Activated naive CD8-positive, alpha-beta T cell treated with anti-CD3 and anti-CD28 coated beads, Interleukin-2, amount 10 ng/mL, durations not matched to agents 7 days and 5 days (primary cell): ENCODE data around the gene PAPSS2. TPM values are rescaled to one million over a fixed set of nuclear protein-coding genes. Genes with fewer than 3 reads are reported as not detected.
"Not testable (repeated sequence)": the region's sequence is repeated elsewhere in the genome, so short reads cannot be mapped to it uniquely, and the experiment has no call there.

Experiments used
- ATAC-seq: fragments of 150-1000 bp; cut with Tn5 transposase; one replicate; pipeline ENCODE4 v1.10.0; 2021; ENCODE audit warnings: low read depth, moderate library complexity
- POLR2A ChIA-PET: fragments of 350-600 bp; sonication (Branson Sonifier 250); formaldehyde crosslinking; loops from one replicate; lab custom pipeline; 2021; ENCODE audit warnings: antibody characterized with exemption; lab: Charles Lee
- DNase-seq: peaks from one replicate; pipeline ENCODE4 v3.0.0; 2021
- H3K27ac Mint-ChIP-seq: one replicate; pipeline ENCODE4 v1.8.0; 2022; ENCODE audit warnings: mild to moderate bottlenecking, mixed read lengths
- H3K27me3 Mint-ChIP-seq: one replicate; pipeline ENCODE4 v1.8.0; 2022; ENCODE audit warnings: mild to moderate bottlenecking, moderate library complexity, mixed read lengths
- H3K36me3 Mint-ChIP-seq: one replicate; pipeline ENCODE4 v1.8.0; 2021; ENCODE audit warnings: mild to moderate bottlenecking, mixed read lengths
- H3K4me1 Mint-ChIP-seq: one replicate; pipeline ENCODE4 v1.8.0; 2021; ENCODE audit warnings: mixed read lengths
- H3K4me3 Mint-ChIP-seq: one replicate; pipeline ENCODE4 v1.8.0; 2022; ENCODE audit warnings: mild to moderate bottlenecking, moderate library complexity, mixed read lengths
- H3K9me3 Mint-ChIP-seq: one replicate; pipeline ENCODE4 v1.8.0; 2021; ENCODE audit warnings: mixed read lengths
- total RNA-seq, 2 experiments: library from RNA; stranded (reverse); gene quantifications; one replicate each; pipeline ENCODE4 v1.2.3, GENCODE V29; 2021

Gene PAPSS2
- total RNA-seq, 2 experiments from 2014 or later = 1.1 to 2.2 TPM

- no peaks in the 10 kb centered on the region for H3K4me1 Mint-ChIP-seq
- POLR2A ChIA-PET = no interaction called here
Measured at GRCh38 chr10:87630171-87630570, 29.5 kb upstream of the PAPSS2 start.

GRCh38 chr10:87632454-87632853 is 27.2 kb upstream of the PAPSS2 start:
- no peak overlapping the region for H3K27ac Mint-ChIP-seq

More at GRCh38 chr10:87630171-87630570, 29.5 kb upstream of the PAPSS2 start:
- Mint-ChIP-seq H3K27me3 (peaks cover 7% of the 10 kb centered on the region), H3K9me3 (peaks cover 3% of the 10 kb centered on the region), H3K4me3 (no peak overlapping the region), H3K27ac (no peak overlapping the region), H3K36me3 (no peaks in the 10 kb centered on the region)
- DNase-seq (no peak), ATAC-seq (no peak)

GRCh38 chr10:87634311-87634710 is 25.4 kb upstream of the PAPSS2 start:
- Mint-ChIP-seq H3K36me3 (peaks cover 2% of the 10 kb centered on the region), H3K27ac (no peak overlapping the region), H3K27me3 (peaks cover 3% of the 10 kb centered on the region), H3K9me3 (peaks cover 11% of the 10 kb centered on the region), H3K4me1 (peaks cover 10% of the 10 kb centered on the region), H3K4me3 (no peak overlapping the region)
- POLR2A ChIA-PET = no interaction called here
- ATAC-seq = no peak
- DNase-seq = no peak

More at GRCh38 chr10:87632454-87632853, 27.2 kb upstream of the PAPSS2 start:
- Mint-ChIP-seq H3K27me3 (peaks cover 3% of the 10 kb centered on the region), H3K4me3 (no peak overlapping the region), H3K4me1 (peaks cover 10% of the 10 kb centered on the region), H3K9me3 (peaks cover 11% of the 10 kb centered on the region), H3K36me3 (peaks cover 2% of the 10 kb centered on the region)
- ATAC-seq = no peak
- no peak for DNase-seq
- POLR2A ChIA-PET = no interaction called here

- Mint-ChIP-seq H3K4me1 (peaks cover 10% of the 10 kb centered on the region), H3K27me3 (peaks cover 3% of the 10 kb centered on the region), H3K9me3 (peaks cover 11% of the 10 kb centered on the region), H3K4me3 (no peak overlapping the region), H3K27ac (peak overlapping the region; percentile 66), H3K36me3 (peaks cover 2% of the 10 kb centered on the region)
- no peak for DNase-seq
- POLR2A ChIA-PET = no interaction called here
- ATAC-seq = peak; percentile 60
Measured at GRCh38 chr10:87635498-87636312, 24.0 kb upstream of the PAPSS2 start.

- POLR2A ChIA-PET = no interaction called here
- Mint-ChIP-seq H3K27ac (peak overlapping the region; percentile 50), H3K36me3 (peaks cover 2% of the 10 kb centered on the region), H3K27me3 (peaks cover 3% of the 10 kb centered on the region), H3K4me3 (no peak overlapping the region), H3K9me3 (peaks cover 11% of the 10 kb centered on the region), H3K4me1 (peaks cover 10% of the 10 kb centered on the region)
- no peak for ATAC-seq
- no peak for DNase-seq
Measured at GRCh38 chr10:87636313-87636915, 23.3 kb upstream of the PAPSS2 start.

- peaks cover 13% of the 10 kb centered on the region for H3K9me3 Mint-ChIP-seq
- peaks cover 10% of the 10 kb centered on the region for H3K4me1 Mint-ChIP-seq
- no peaks in the 10 kb centered on the region for H3K27me3 Mint-ChIP-seq
- ATAC-seq = no peak
- DNase-seq = no peak
- H3K27ac Mint-ChIP-seq = no peak overlapping the region
- no peak overlapping the region for H3K4me3 Mint-ChIP-seq
- POLR2A ChIA-PET = no interaction called here
- peaks cover 2% of the 10 kb centered on the region for H3K36me3 Mint-ChIP-seq
Measured at GRCh38 chr10:87639493-87639892, 20.2 kb upstream of the PAPSS2 start.

GRCh38 chr10:87640043-87640442 is 19.6 kb upstream of the PAPSS2 start:
- Mint-ChIP-seq H3K27ac (no peak overlapping the region), H3K27me3 (no peaks in the 10 kb centered on the region)
- no peak for ATAC-seq

GRCh38 chr10:87642486-87642885 is 17.2 kb upstream of the PAPSS2 start:
- Mint-ChIP-seq H3K36me3 (no peaks in the 10 kb centered on the region), H3K9me3 (peaks cover 3% of the 10 kb centered on the region), H3K27me3 (no peaks in the 10 kb centered on the region), H3K4me1 (no peaks in the 10 kb centered on the region), H3K27ac (no peak overlapping the region), H3K4me3 (no peak overlapping the region)
- ATAC-seq (no peak), DNase-seq (no peak)
- POLR2A ChIA-PET = no interaction called here

More at GRCh38 chr10:87640043-87640442, 19.6 kb upstream of the PAPSS2 start:
- H3K36me3 Mint-ChIP-seq = peaks cover 2% of the 10 kb centered on the region
- POLR2A ChIA-PET = no interaction called here
- no peak for DNase-seq
- H3K4me3 Mint-ChIP-seq = no peak overlapping the region
- peaks cover 11% of the 10 kb centered on the region for H3K9me3 Mint-ChIP-seq
- H3K4me1 Mint-ChIP-seq = peaks cover 10% of the 10 kb centered on the region

GRCh38 chr10:87642988-87643387 is 16.7 kb upstream of the PAPSS2 start:
- H3K9me3 Mint-ChIP-seq = peaks cover 3% of the 10 kb centered on the region
- H3K27me3 Mint-ChIP-seq = no peaks in the 10 kb centered on the region
- H3K4me3 Mint-ChIP-seq = no peak overlapping the region
- H3K4me1 Mint-ChIP-seq = no peaks in the 10 kb centered on the region
- no peaks in the 10 kb centered on the region for H3K36me3 Mint-ChIP-seq
- POLR2A ChIA-PET = no interaction called here
- no peak for DNase-seq
- no peak for ATAC-seq
- H3K27ac Mint-ChIP-seq = no peak overlapping the region

- ATAC-seq (no peak), DNase-seq (no peak)
- Mint-ChIP-seq H3K9me3 (peaks cover 3% of the 10 kb centered on the region), H3K27me3 (no peaks in the 10 kb centered on the region), H3K27ac (no peak overlapping the region), H3K36me3 (no peaks in the 10 kb centered on the region), H3K4me3 (no peak overlapping the region), H3K4me1 (no peaks in the 10 kb centered on the region)
- POLR2A ChIA-PET = interaction anchor here (0.6 kb wide), 1 partner anchor 766 kb away, joined by 4 read pairs; no protein-coding TSS in a partner anchor
Measured at GRCh38 chr10:87643920-87644319, 15.8 kb upstream of the PAPSS2 start.

- H3K9me3 Mint-ChIP-seq, H3K4me1 Mint-ChIP-seq, H3K4me3 Mint-ChIP-seq, H3K27me3 Mint-ChIP-seq, H3K27ac Mint-ChIP-seq, H3K36me3 Mint-ChIP-seq, ATAC-seq, POLR2A ChIA-PET, DNase-seq: not testable (repeated sequence)
Measured at GRCh38 chr10:87644500-87644899, 15.2 kb upstream of the PAPSS2 start.

GRCh38 chr10:87646192-87646909 is 13.3 kb upstream of the PAPSS2 start:
- Mint-ChIP-seq H3K27me3 (peaks cover 3% of the 10 kb centered on the region), H3K9me3 (peaks cover 3% of the 10 kb centered on the region), H3K36me3 (no peaks in the 10 kb centered on the region), H3K4me3 (no peak overlapping the region), H3K4me1 (no peaks in the 10 kb centered on the region), H3K27ac (no peak overlapping the region)
- POLR2A ChIA-PET = no interaction called here
- DNase-seq = no peak
- ATAC-seq = no peak

- POLR2A ChIA-PET = no interaction called here
- H3K9me3 Mint-ChIP-seq = peaks cover 3% of the 10 kb centered on the region
Measured at GRCh38 chr10:87646935-87647334, 12.7 kb upstream of the PAPSS2 start.

More at GRCh38 chr10:87646935-87647334, 12.7 kb upstream of the PAPSS2 start:
- Mint-ChIP-seq H3K4me3 (no peak overlapping the region), H3K27me3 (peaks cover 3% of the 10 kb centered on the region), H3K36me3 (no peaks in the 10 kb centered on the region), H3K4me1 (no peaks in the 10 kb centered on the region), H3K27ac (no peak overlapping the region)
- no peak for ATAC-seq
- no peak for DNase-seq
